GM21717 (cell line): Measurements from ENCODE around the gene CAMTA1.

Experiments
- ATAC-seq: cut with Tn5 transposase; IDR thresholded peaks from one replicate; pipeline ENCODE4 v1.9.1; 2021; ENCODE audit warnings: mild to moderate bottlenecking, moderate library complexity; ENCODE audit not compliant: unreplicated experiment

Gene CAMTA1

GRCh38 chr1:7554385-7555235, 769.4 kb downstream of the CAMTA1 start:
- no peak for ATAC-seq

GRCh38 chr1:7555391-7556185, 770.3 kb downstream of the CAMTA1 start:
- no peak for ATAC-seq

GRCh38 chr1:7557301-7557891, 772.1 kb downstream of the CAMTA1 start:
- ATAC-seq = no peak

GRCh38 chr1:7558041-7558461, 772.8 kb downstream of the CAMTA1 start:
- no peak for ATAC-seq

GRCh38 chr1:7558481-7558880, 773.2 kb downstream of the CAMTA1 start:
- no peak for ATAC-seq

GRCh38 chr1:7558921-7559869, 773.9 kb downstream of the CAMTA1 start:
- ATAC-seq = no peak

- no peak for ATAC-seq
Observed at GRCh38 chr1:7560128-7560527, 774.9 kb downstream of the CAMTA1 start.

GRCh38 chr1:7560601-7561181, 775.4 kb downstream of the CAMTA1 start:
- no peak for ATAC-seq

- no peak for ATAC-seq
Observed at GRCh38 chr1:7561331-7561921, 776.2 kb downstream of the CAMTA1 start.

GRCh38 chr1:7561936-7562728, 776.9 kb downstream of the CAMTA1 start:
- ATAC-seq = no peak

- no peak for ATAC-seq
Observed at GRCh38 chr1:7562729-7563605, 777.7 kb downstream of the CAMTA1 start.

- ATAC-seq = no peak
Observed at GRCh38 chr1:7564137-7564536, 778.9 kb downstream of the CAMTA1 start.

GRCh38 chr1:7565099-7565750, 780.0 kb downstream of the CAMTA1 start:
- ATAC-seq = no peak

GRCh38 chr1:7566417-7567375, 781.4 kb downstream of the CAMTA1 start:
- no peak for ATAC-seq

GRCh38 chr1:7567376-7567775, 782.1 kb downstream of the CAMTA1 start:
- no peak for ATAC-seq

GRCh38 chr1:7568053-7568452, 782.8 kb downstream of the CAMTA1 start:
- ATAC-seq = no peak
